Astrocyte of the cerebellum (primary cell): ENCODE data around the gene ASGR1.
"Not testable (repeated sequence)": the region's sequence is repeated elsewhere in the genome, so short reads cannot be mapped to it uniquely, and the experiment has no call there.

Source experiments
- DNase-seq: peaks from one replicate; pipeline ENCODE4 v3.0.0-alpha.2; 2011; ENCODE audit warnings: low read depth
- H3K4me3 ChIP-seq: 2 replicates; pipeline ENCODE4 v1.5.1; 2011; ENCODE audit warnings: mild to moderate bottlenecking, low read depth, low read length, moderate library complexity
- CTCF ChIP-seq: IDR thresholded peaks from 2 replicates; pipeline ENCODE4 v1.5.1; 2012; ENCODE audit warnings: low read length, low read depth, moderate library complexity, mild to moderate bottlenecking; ENCODE audit errors: missing control alignments
- in situ Hi-C: cut with HindIII; loops from 2 replicates; pipeline ENCODE4 v1.10.0; 2017; ENCODE audit warnings: low sequenced_read_pairs

ASGR1 gene

GRCh38 chr17:7186241-7186640, 7.1 kb upstream of the ASGR1 start:
- TF ChIP-seq CTCF, result no peak
- no peak overlapping the region for H3K4me3 ChIP-seq
- no peak for DNase-seq
- in situ Hi-C loops, result no loop called here

DNA sequence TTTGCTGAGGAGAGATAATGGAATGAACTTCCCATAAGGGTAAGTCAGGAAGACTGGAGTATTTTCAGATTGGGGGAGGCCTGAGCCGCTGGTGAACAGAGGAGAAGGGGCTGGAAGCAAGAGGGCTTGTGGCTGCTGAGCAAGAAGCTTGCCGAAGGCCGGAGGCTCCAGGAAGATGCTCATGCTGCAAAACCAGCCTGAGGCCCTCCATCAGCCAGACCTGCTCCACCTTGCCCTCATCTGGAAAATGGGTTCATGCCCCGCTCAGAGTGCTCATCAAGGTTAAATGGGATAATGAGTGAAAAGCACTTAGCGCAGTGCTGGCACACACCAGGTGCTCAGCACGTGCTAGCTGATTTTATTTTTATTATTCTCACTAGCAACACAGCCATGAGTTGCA, 5.5 kb upstream of the ASGR1 start:
- no peak for TF ChIP-seq CTCF
- no peak for DNase-seq
- in situ Hi-C loops, result no loop called here
- no peak overlapping the region for H3K4me3 ChIP-seq

DNA sequence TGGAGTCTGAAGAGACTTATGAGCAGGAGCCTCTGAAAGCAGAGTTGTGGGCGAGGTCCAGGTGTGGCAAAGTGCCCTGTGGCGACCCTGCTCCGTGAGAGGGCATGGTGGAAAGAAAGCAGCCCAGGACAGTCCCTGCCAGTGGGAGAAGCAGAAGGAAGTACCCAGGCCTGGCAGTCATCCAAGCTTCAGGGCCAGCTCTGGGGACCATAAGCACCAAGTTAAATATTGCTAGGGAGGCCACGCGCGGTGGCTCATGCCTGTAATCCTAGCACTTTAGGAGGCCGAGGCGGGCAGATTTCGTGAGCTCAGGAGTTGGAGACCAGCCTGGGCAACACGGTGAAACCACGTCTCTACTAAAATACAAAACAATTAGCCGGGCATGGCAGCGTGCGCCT, 4.9 kb upstream of the ASGR1 start:
- no peak for TF ChIP-seq CTCF
- in situ Hi-C loops, result no loop called here
- no peak overlapping the region for H3K4me3 ChIP-seq
- DNase-seq, result no peak

DNA sequence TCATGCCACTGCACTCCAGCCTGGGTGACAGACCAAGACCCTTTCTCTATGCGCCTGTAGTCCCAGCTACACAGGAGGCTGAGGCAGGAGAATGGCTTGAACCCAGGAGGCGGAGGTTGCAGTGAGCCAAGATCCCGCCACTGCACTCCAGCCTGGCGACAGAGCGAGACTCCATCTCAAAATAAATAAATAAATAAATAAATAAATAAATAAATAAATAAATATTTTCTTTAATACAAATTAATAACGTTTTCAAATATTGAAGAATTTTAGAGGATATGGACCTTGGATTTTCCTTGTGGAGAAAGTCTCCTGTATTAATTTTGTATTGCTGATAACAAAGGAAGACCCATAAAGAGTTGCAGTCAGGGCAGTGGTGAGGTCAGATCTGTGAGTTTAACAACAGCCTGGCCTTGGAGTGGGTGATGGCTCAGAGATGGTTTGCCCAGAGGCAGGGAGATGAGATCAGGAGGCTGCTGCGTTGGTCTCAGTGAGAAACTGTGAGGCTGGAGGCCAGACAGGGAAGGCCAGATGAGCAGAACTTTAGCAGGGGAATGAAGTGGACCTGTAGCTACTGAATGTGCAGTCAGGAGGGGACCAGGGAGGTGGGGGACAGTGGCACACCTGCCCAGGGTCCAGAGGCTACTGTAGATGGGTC, 4.4 kb upstream of the ASGR1 start:
- TF ChIP-seq CTCF, result no peak
- in situ Hi-C loops, result no loop called here
- no peak overlapping the region for H3K4me3 ChIP-seq
- DNase-seq, result no peak

- DNase-seq, in situ Hi-C loops, H3K4me3 ChIP-seq: not testable (repeated sequence)
Measured at GRCh38 chr17:7182101-7182500, 2.9 kb upstream of the ASGR1 start.

DNA sequence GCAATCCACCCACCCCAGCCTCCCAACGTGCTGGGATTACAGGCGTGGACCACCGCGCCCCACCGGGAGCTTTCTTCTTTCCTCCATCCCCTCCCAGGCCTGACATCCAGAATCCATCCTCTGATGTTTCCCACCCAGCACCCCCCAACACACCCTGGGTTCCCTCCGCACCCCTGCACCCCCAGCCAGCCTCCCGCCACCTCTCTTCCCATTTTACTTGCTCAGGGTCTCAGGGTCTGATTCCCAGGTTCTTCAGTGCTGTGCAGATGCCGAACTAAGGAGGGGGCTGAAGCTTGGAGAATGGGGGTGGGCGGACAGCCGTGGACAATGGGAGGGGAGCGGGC, 225 bp downstream of the ASGR1 start:
- in situ Hi-C loops, result no loop called here
- H3K4me3 ChIP-seq, result no peak overlapping the region
- DNase-seq, result no peak
- no peak for TF ChIP-seq CTCF

DNA sequence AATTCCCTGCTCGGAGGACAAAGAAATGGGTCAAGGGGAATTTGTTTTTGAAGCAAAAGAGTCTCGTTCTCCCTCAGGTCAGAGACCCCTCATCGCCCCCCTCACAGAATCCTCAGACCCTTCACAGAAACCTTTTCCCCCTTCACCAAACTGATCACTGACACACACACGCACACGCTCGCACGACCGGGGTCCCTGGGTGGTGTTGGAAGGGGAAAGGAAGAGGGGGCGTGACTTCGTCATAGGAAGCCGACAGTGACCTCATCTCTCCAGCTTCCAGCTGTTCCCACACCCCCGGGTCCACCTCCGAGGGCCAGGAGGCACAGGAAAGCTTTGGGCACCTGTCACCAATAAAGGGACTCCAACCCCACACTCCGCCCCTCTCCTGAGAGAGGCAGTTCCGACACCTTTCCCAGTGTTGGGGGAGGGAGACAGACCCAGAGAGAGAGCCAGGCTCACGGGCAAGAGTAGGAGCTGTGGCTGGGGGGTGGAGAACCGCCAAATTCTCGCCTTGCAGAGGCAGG, 1.2 kb downstream of the ASGR1 start:
- TF ChIP-seq CTCF, result no peak
- DNase-seq, result no peak
- peak overlapping the region; percentile 50 for H3K4me3 ChIP-seq
- in situ Hi-C loops, result no loop called here
